Measurements from ENCODE around the gene SMAP1. TPM values are rescaled to one million over a fixed set of nuclear protein-coding genes. Genes with fewer than 3 reads are reported as not detected.
"Not testable (repeated sequence)": the region's sequence is repeated elsewhere in the genome, so short reads cannot be mapped to it uniquely, and the experiment has no call there.

The SMAP1 gene
- total RNA-seq, 1 donor from 2014 or later: 24.8 TPM

GRCh38 chr6:70739534-70739933 lies 71.9 kb downstream of the SMAP1 start:
- DNase-seq (ENCODE audit: low read depth): no peak

GRCh38 chr6:70740746-70741145 lies 73.1 kb downstream of the SMAP1 start:
- not testable (repeated sequence) for DNase-seq (ENCODE audit: low read depth)

GRCh38 chr6:70742462-70742861 lies 74.8 kb downstream of the SMAP1 start:
- not testable (repeated sequence) for DNase-seq (ENCODE audit: low read depth)

GRCh38 chr6:70753870-70754380 lies 86.2 kb downstream of the SMAP1 start:
- no peak for DNase-seq (ENCODE audit: low read depth)

GRCh38 chr6:70758883-70759282 lies 91.2 kb downstream of the SMAP1 start:
- DNase-seq (ENCODE audit: low read depth): no peak

- peak; percentile 10 for DNase-seq (ENCODE audit: low read depth)
These were observed 96.2 kb downstream of the SMAP1 start for GRCh38 chr6:70763754-70764510.

- DNase-seq (ENCODE audit: low read depth): no peak
These were observed 97.0 kb downstream of the SMAP1 start for GRCh38 chr6:70764706-70765105.

- DNase-seq (ENCODE audit: low read depth): not testable (repeated sequence)
These were observed 103.7 kb downstream of the SMAP1 start for GRCh38 chr6:70771351-70771750.

GRCh38 chr6:70779934-70780333 lies 112.3 kb downstream of the SMAP1 start:
- no peak for DNase-seq (ENCODE audit: low read depth)

GRCh38 chr6:70790483-70791224 lies 123.0 kb downstream of the SMAP1 start:
- DNase-seq (ENCODE audit: low read depth): no peak

GRCh38 chr6:70797625-70798024 lies 129.9 kb downstream of the SMAP1 start:
- no peak for DNase-seq (ENCODE audit: low read depth)

GRCh38 chr6:70806086-70806485 lies 138.4 kb downstream of the SMAP1 start:
- no peak for DNase-seq (ENCODE audit: low read depth)

- no peak for DNase-seq (ENCODE audit: low read depth)
These were observed 144.1 kb downstream of the SMAP1 start for GRCh38 chr6:70811788-70812187.

- peak; percentile 41 for DNase-seq (ENCODE audit: low read depth)
These were observed 146.2 kb downstream of the SMAP1 start for GRCh38 chr6:70813885-70814284.

- no peak for DNase-seq (ENCODE audit: low read depth)
These were observed 152.0 kb downstream of the SMAP1 start for GRCh38 chr6:70819646-70820045.

GRCh38 chr6:70820778-70821177 lies 153.1 kb downstream of the SMAP1 start:
- no peak for DNase-seq (ENCODE audit: low read depth)

GRCh38 chr6:70821751-70822150 lies 154.1 kb downstream of the SMAP1 start:
- no peak for DNase-seq (ENCODE audit: low read depth)

- no peak for DNase-seq (ENCODE audit: low read depth)
These were observed 156.0 kb downstream of the SMAP1 start for GRCh38 chr6:70823651-70824050.

- no peak for DNase-seq (ENCODE audit: low read depth)
These were observed 163.7 kb downstream of the SMAP1 start for GRCh38 chr6:70831427-70831826.

GRCh38 chr6:70834520-70834919 lies 166.8 kb downstream of the SMAP1 start:
- peak; percentile 10 for DNase-seq (ENCODE audit: low read depth)

- DNase-seq (ENCODE audit: low read depth): no peak
These were observed 171.2 kb downstream of the SMAP1 start for GRCh38 chr6:70838907-70839285.
